Head of caudate nucleus (tissue), 42 donors: ENCODE results near the gene PYROXD2.

Source experiments
- DNase-seq, 42 donors: peaks; one replicate each; pipeline versions ENCODE4 v3.0.0 to v3.0.0-alpha.2; 2020 to 2021; ENCODE audit warnings: mixed read lengths in 7 of 42
- intact Hi-C: fragments of 100-400 bp; cut with DNase I; formaldehyde crosslinking; loops from one replicate; pipeline ENCODE4 v1.15.0; 2022

PYROXD2 gene

DNA sequence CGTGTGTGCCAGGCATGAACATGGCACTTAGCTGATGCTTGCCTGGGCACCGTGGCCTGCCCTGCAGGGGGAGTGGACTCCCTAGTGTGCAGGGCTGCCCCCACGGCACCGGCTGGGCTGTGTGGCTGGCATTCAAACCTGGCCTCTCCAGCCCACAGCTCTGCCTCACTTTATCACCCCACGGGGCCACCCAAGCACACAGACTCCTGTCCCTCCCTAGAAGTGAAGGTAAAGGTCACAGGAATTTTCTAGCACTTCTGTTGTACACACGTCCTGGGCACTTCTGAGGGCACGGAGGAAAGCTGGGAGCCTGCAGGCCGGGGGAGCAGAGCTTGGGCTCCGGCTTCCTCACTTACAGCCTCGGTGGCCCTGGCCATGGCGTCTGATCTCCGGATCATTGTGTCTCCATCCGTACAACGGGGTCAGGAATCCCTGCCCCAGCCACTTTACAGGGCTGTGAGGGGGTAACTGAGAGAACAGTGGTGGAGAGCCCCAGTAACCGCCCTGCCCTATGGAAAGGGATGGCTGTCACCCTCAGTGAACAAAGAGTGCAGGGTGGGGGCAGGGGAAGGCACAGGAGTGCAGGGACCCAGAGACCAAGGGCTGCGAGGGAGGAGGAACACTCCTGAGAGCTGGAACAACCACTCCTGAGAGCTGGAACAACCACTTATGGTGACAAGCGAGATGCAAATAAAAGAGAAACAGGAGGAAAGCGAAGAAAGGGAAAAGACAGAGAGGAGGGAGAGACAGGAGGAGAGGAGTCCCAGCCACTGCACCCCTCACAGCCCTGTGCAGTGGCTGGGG, 3.9 kb upstream of the PYROXD2 start:
- intact Hi-C loops: no loop called here
- DNase-seq: peak in 2 of 42 donors; percentile 13 to 14

GRCh38 chr10:98417973-98418664, 3.1 kb upstream of the PYROXD2 start:
- intact Hi-C loops: no loop called here

DNA sequence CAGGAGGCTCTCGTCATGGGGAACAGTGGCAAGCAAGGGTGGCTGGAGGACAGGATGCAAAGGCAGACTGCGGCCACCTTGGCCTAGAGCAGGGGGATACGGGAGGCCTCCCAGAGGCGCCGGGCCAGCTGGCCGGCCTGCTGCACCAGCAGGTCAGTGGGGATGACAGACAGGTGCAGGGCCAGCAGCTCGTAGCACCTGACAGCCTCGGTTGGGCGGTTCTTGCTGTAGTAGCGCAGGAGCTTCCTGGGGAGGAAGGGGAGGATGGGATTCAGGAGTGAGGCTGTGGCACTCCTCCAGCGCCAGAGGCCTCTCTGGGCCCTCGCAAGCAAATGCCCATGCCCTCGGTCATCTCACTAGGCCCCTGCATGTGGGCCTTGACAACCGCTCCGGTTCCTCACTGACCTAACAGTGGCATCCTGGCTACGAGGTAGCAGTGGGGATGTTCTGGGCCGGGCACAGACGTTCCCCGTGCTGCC, 2.5 kb upstream of the PYROXD2 start:
- intact Hi-C loops: no loop called here
- DNase-seq: peak in 1 of 42 donors; percentile 19

More at GRCh38 chr10:98417973-98418664, 3.1 kb upstream of the PYROXD2 start:
- DNase-seq: peak in 1 of 42 donors; percentile 15

GRCh38 chr10:98416606-98417388, 1.8 kb upstream of the PYROXD2 start:
- intact Hi-C loops: no loop called here
- DNase-seq: peak in 3 of 42 donors; percentile 9 to 33 (median 21)

DNA sequence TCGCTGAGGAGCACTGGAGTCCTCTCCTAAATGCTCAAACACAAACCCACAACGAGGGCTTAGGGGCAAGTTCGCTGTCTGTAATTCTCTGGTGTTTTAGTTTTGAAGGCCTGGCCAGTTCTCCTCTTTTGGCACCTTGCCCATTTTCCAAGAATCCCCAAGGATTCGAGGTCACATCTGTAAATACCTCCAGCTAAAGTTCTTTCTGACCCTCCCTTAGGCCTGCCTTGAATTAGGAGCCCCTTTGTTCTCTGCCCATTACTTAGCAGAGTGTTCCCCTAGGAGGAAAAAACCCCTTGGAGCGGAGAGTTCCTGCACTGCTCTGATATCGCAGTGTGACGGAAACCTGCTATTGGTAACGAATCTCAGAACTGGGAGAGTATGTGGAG, 743 bp upstream of the PYROXD2 start:
- peak in 1 of 42 donors; percentile 25 for DNase-seq
- intact Hi-C loops: no loop called here

GRCh38 chr10:98414578-98414931, 427 bp downstream of the PYROXD2 start:
- intact Hi-C loops: no loop called here
- DNase-seq: peak in 1 of 42 donors; percentile 5

GRCh38 chr10:98411768-98412167, 3.2 kb downstream of the PYROXD2 start:
- intact Hi-C loops: no loop called here
- no peak for DNase-seq

DNA sequence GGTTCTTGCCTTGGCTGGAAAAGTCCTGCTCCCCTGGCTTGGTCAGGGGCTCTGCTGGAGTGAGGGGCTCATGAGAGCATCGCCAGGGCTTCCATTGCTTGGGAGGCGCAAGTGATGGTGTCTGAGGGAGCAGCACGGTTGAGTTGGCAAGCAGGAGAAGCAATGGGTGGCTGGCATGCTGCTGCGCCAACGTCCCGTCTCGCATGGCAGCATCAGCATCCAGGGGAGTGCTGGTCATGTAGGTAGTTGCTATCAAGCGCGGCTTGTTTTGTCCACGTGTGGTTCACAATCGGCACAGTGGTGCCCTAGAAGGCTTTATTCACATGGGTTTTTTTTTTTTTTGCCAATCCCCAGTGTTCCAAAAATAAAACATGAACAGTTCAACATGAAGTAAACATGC, 3.8 kb downstream of the PYROXD2 start:
- DNase-seq: no peak
- intact Hi-C loops: no loop called here

- intact Hi-C loops: no loop called here
- no peak for DNase-seq
Measured at GRCh38 chr10:98410759-98411158, 4.2 kb downstream of the PYROXD2 start.

GRCh38 chr10:98410135-98410743, 4.7 kb downstream of the PYROXD2 start:
- no peak for DNase-seq
- intact Hi-C loops: no loop called here

DNA sequence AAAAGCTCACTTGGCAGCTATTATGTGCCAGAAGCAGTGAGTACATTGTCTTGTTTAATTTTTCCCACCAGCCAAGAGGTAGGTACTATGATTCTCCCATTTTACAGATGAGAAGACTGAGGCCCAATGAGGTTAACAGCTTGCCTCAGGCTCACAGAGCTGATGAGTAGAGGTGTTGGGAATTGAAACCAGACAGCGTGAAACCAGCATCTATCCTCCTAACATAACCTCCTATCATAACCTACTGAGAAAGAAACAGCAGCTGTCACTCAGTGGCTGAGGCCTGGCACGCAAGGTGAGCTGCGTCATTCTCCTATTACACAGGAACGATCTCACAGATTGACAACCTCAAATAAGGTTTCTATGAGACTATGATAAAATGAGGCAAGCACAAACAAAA, 6.2 kb downstream of the PYROXD2 start:
- DNase-seq: no peak
- intact Hi-C loops: no loop called here

GRCh38 chr10:98407744-98408241, 7.2 kb downstream of the PYROXD2 start:
- DNase-seq: no peak
- intact Hi-C loops: no loop called here

- no peak for DNase-seq
- intact Hi-C loops: no loop called here
Measured at GRCh38 chr10:98407017-98407743, 7.8 kb downstream of the PYROXD2 start.

GRCh38 chr10:98405422-98405821, 9.6 kb downstream of the PYROXD2 start:
- intact Hi-C loops: no loop called here
- peak in 25 of 42 donors; percentile 16 to 72 (median 38) for DNase-seq

- DNase-seq: no peak
- intact Hi-C loops: no loop called here
Measured at GRCh38 chr10:98404571-98405359, 10.2 kb downstream of the PYROXD2 start.

GRCh38 chr10:98403812-98404504, 11.0 kb downstream of the PYROXD2 start:
- no peak for DNase-seq
- intact Hi-C loops: no loop called here
